ENCODE data around the gene PSMG3.

Gene PSMG3

DNA sequence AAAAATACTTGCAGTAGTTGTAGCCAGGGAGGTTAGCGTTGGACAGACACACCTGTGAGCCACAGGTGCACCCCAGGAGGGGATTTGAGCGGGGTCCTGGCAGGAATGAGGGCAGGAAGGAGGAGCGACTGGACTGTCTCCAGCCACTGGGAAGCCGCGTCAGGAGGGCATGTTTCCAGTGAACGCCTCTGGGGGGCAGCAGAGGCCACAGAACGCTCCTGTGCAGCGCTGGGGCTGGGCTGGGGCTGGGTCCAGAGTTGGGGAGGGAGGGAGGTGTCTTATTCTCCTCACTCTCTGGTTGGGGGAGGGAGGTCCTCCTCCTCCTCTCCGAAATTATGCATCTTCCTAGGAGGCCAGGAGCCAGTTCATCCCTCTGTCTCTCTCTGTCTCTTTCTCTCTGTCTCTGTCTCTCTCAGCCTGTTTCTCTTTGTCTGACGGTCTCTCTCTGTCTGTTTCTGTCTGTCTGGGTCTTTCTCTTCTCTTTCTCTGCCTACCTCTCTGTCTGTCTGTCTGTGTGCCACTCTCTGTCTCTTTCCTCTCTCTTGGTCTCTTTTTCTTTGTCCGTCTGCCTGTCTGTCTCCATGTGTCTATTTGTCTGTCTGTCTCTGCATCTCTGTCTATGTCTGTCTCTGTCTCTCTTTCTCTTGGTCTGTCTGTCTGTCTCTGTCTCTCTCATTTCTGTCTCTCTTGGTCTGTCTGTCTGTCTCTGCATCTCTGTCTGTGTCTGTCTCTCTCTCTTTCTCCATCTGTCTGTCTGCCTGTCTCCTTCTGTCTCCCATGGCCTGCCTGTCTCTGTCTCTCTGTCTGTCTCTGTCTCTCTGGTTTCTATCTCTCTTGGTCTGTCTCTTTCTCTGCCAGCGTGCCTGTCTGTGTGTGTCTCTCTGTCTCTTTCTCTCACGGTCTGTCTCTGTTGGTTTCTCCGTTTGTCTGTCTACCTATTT, 9.9 kb upstream of the PSMG3 start:
- DNase-seq (ENCODE audit: low spot score), result peak; percentile 70

DNA sequence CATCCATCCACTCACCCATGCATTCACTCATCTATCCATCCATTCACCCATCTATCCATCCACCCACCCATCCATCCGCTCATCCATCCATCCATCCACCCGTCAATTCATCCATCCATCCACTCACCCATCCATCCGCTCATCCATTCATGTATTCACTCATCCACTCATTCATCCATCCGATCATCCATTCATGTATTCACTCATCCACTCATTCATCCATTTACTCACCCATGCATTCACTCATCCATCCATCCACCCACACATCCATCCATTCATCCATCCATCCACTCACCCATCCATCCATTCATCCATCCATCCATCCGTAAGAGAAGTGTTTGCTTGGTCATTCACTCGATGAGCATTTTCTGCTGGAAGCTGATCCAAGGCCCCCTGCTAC, 8.7 kb upstream of the PSMG3 start:
- no peak for DNase-seq (ENCODE audit: low spot score)

GRCh38 chr7:1576521-1577253, 6.9 kb upstream of the PSMG3 start:
- no peak for DNase-seq (ENCODE audit: low spot score)

DNA sequence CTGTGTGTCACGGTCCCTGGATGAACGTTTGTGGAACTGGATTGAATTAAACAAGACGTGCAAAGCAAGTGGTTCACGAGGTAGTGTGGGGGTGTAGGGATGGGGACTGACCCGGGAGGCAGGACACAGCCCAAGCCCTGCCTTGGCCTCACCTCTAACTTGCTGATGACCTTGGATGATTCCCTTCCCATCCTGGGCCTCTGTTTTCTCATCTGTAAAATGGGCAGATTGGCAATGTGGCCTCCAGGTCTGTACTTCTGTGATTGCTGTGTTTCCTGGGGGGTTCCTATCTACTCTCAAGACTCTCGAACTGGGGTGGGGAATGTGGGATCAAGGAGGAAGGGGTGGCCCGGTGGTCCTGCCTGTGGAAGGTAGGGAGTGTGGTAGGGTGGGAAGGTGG, 6.0 kb upstream of the PSMG3 start:
- no peak for DNase-seq (ENCODE audit: low spot score)

DNA sequence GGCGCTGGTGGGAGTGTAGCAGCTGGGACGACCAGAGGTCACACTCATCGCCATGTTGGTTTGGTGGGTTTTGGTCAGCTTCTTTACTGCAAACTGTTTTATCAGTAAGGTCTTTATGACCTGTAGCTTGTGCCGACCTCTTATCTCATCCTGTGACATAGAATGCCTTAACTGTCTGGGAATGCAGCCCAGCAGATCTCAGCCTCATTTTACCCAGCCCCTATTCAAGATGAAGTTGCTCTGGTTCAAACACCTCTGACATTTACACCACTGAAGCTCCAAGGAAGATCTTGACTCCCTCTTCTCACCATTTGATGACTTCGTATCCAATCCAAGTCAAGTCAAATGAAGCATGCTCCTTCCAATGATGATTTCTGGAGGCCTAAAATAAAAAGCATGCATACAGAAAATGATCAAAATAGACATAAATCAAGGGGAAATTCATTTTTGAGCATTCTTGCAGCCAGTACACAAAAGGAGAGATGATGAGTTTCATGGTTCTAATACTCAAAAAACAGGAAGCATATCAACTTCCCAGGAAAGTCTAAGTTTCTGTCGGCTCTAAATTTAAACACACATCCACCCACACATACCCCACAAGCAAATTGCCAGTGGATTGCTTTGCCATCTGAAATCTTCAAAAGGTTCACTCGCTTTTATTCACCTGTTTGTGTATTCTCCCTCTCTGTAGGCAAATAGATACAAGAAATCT, 2.4 kb upstream of the PSMG3 start:
- DNase-seq (ENCODE audit: low spot score), result no peak

GRCh38 chr7:1569440-1569832, 396 bp downstream of the PSMG3 start:
- DNase-seq (ENCODE audit: low spot score), result no peak

DNA sequence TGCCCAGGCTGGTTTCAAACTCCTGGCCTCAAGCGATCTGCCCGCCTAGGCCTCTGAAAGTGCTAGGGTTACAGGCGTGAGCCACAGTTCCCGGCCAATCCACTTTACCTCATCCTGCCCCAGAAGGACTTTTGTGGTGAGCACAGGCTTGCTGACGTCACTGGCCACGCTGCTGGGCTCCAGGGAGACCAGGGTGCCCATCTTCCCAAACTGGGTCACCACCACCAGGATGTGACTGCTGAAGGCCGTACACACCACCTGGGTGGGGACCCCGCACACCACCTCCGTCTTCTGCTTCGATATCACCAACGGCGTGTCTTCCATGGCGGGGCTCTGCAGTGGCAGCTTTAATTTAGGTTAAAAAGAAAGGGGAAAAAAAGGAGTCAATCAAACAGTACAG, 816 bp downstream of the PSMG3 start:
- peak; percentile 15 for DNase-seq (ENCODE audit: low spot score)

- DNase-seq (ENCODE audit: low spot score), result no peak
Measured at GRCh38 chr7:1567896-1568510, 1.8 kb downstream of the PSMG3 start.

- no peak for DNase-seq (ENCODE audit: low spot score)
Measured at GRCh38 chr7:1567049-1567771, 2.6 kb downstream of the PSMG3 start.

DNA sequence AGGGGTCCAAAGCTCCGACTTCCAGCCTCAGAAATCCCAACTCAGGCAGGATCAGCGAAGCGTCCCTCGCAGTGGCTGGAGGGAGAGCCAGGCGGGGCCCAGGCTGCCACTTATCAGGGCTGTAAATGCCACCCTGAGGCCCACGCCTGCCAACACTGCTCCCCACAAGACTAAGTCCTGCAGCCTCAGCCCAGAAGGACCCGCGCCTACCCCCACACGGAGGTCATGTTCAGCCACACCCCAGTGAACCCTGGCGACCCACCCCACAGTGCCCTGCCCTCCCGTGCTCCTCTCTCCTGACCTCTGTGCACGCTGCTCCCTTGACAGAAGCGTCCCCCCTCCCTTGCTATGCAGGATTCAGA, 3.2 kb downstream of the PSMG3 start:
- DNase-seq (ENCODE audit: low spot score), result no peak

- no peak for DNase-seq (ENCODE audit: low spot score)
Measured at GRCh38 chr7:1564603-1565022, 5.2 kb downstream of the PSMG3 start.

GRCh38 chr7:1563981-1564602, 5.7 kb downstream of the PSMG3 start:
- DNase-seq (ENCODE audit: low spot score), result no peak

- no peak for DNase-seq (ENCODE audit: low spot score)
Measured at GRCh38 chr7:1562597-1563051, 7.2 kb downstream of the PSMG3 start.

DNA sequence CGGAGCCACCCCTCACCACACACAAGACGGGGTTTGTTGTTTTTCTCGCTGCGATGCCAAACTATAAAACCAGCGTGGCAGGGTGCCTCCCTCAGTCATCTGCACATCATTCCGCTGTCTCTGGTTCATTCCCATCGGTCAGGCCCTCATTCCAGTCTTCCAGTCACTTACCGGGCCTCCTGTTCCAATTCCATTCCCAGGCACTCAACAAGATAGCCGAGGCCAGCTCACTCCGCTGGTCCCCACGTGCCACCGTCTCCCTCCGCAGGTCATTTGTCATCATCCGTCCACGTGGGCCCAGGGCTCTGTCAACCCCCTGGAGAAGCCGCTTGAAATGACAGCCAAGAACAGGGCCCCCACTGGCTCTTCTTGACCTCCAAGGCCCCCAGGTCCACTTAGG, 7.7 kb downstream of the PSMG3 start:
- DNase-seq (ENCODE audit: low spot score), result no peak

GRCh38 chr7:1561036-1561940, 8.5 kb downstream of the PSMG3 start:
- no peak for DNase-seq (ENCODE audit: low spot score)

GRCh38 chr7:1560620-1561031, 9.2 kb downstream of the PSMG3 start:
- DNase-seq (ENCODE audit: low spot score), result no peak

GRCh38 chr7:1559626-1560590, 9.9 kb downstream of the PSMG3 start:
- no peak for DNase-seq (ENCODE audit: low spot score)

DNA sequence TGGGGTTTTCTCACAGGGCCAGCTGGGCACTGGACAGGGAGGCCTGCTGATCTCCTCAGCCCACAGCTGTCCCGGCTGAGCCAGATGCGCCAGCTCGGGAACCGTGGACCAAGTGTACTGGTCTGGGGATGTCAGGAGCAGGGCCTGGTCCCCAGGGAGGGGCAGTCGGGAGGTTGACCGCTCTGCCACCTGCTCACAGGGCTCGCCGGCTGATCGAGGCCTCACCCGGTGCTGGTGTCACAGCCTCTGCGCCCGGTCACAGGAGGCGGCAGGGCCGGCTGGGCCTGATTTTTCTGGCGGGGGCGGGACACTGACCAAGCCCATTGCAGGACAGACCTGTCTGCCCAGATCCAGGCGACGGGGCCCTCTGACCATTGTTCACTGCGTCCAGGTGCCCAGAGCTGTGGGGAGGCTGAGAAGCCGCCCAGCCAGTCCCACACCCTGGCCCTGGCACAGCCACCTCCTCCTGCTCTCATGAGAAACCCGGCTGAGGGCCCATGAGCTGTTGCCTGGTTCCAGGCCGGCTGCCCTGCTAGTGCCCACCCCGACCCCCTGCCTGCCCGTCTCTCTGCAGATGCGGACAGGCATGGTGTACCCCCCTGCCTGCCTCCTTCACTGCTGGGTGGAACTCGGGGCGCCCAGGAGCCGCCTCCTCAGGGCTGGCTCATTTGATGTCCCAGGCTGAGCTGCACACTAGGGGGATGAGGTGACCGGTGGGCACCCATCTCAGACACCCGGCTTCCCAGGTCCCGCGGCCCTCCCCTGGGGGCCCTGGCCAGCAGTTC, 10.8 kb downstream of the PSMG3 start:
- no peak for DNase-seq (ENCODE audit: low spot score)

Data from CD4-positive, alpha-beta T cell treated with Interleukin-2 at 100 ng/mL for 4 hours (primary cell).